ENCODE results near the gene SLC6A18. TPM values are rescaled to one million over a fixed set of nuclear protein-coding genes. Genes with fewer than 3 reads are reported as not detected.

Gene SLC6A18
- not detected for total RNA-seq

GRCh38 chr5:1225081-1225480, at the start of gene SLC6A18:
Gene SLC6A18 (plus strand): TSS chr5:1225381. CDS start chr5:1225478, 97 bp downstream.
- Histone ChIP-seq H3K36me3 (replicated peaks in 1 of 2; ENCODE audit: insufficient read depth in 1 of 2, low read depth in 2 of 2) (no peaks in the 10 kb centered on the region), H3K4me3 (no peak within 1 kb of the TSS), H3K27me3 (no peaks in the 10 kb centered on the region), H3K9me3 (no peaks in the 10 kb centered on the region), H3K4me1 (no peaks in the 10 kb centered on the region), H3K27ac (no peak within 1 kb of the TSS)
- TF ChIP-seq POLR2A (IDR thresholded peaks at IDR 0.05) (no peak), CTCF (IDR thresholded peaks at IDR 0.05) (no peak)
- intact Hi-C loops (cut with DNase I): no loop called here
- DNase-seq (no peak), ATAC-seq (no peak)
- 57 to 66% methylated on average over 9 to 11 of the region's 11 CpGs for WGBS, 2 donors

- TF ChIP-seq CTCF (IDR thresholded peaks at IDR 0.05): no peak
- no peak for TF ChIP-seq POLR2A (IDR thresholded peaks at IDR 0.05)
- ATAC-seq (no peak), DNase-seq (peak in 2 of 4 donors; percentile 1 to 4)
- no peaks in the 10 kb centered on the region for H3K27me3 ChIP-seq
- H3K36me3 ChIP-seq (replicated peaks in 1 of 2; ENCODE audit: insufficient read depth in 1 of 2, low read depth in 2 of 2): no peaks in the 10 kb centered on the region
- peaks cover 10% of the 10 kb centered on the region for H3K4me1 ChIP-seq
- H3K4me3 ChIP-seq: no peak overlapping the region
- WGBS, 2 donors: 92 to 93% methylated on average over 20 to 21 of the region's 26 CpGs
- intact Hi-C loops (cut with DNase I): loop anchor here (5.0 kb wide), 1 partner anchor 471 kb away; no protein-coding TSS in a partner anchor
- H3K27ac ChIP-seq: no peak overlapping the region
- H3K9me3 ChIP-seq: no peaks in the 10 kb centered on the region
Observed at GRCh38 chr5:1175801-1176472, 49.2 kb upstream of the SLC6A18 start.

- Histone ChIP-seq H3K9me3 (no peaks in the 10 kb centered on the region), H3K4me1 (peaks cover 18% of the 10 kb centered on the region), H3K36me3 (replicated peaks in 1 of 2; ENCODE audit: insufficient read depth in 1 of 2, low read depth in 2 of 2) (no peaks in the 10 kb centered on the region), H3K27ac (no peak overlapping the region), H3K4me3 (no peak overlapping the region), H3K27me3 (no peaks in the 10 kb centered on the region)
- TF ChIP-seq POLR2A (IDR thresholded peaks at IDR 0.05): no peak
- TF ChIP-seq CTCF (IDR thresholded peaks at IDR 0.05): no peak
- WGBS, 2 donors: 91 to 94% methylated on average over 28 to 39 of the region's 42 CpGs
- intact Hi-C loops (cut with DNase I): loop anchor here (5.0 kb wide), 1 partner anchor 471 kb away; no protein-coding TSS in a partner anchor
- ATAC-seq (no peak), DNase-seq (peak in 2 of 4 donors; percentile 3 to 6)
Observed at GRCh38 chr5:1176473-1177391, 48.4 kb upstream of the SLC6A18 start.

- H3K9me3 ChIP-seq: no peaks in the 10 kb centered on the region
- peak in 2 of 4 donors; percentile 1 to 5 for DNase-seq
- no peak overlapping the region for H3K27ac ChIP-seq
- no peaks in the 10 kb centered on the region for H3K36me3 ChIP-seq (replicated peaks in 1 of 2; ENCODE audit: insufficient read depth in 1 of 2, low read depth in 2 of 2)
- H3K4me1 ChIP-seq: peaks cover 31% of the 10 kb centered on the region
- intact Hi-C loops (cut with DNase I): loop anchor here (5.0 kb wide), 1 partner anchor 469 kb away; no protein-coding TSS in a partner anchor
- H3K27me3 ChIP-seq: no peaks in the 10 kb centered on the region
- no peak overlapping the region for H3K4me3 ChIP-seq
- TF ChIP-seq CTCF (IDR thresholded peaks at IDR 0.05) (no peak), POLR2A (IDR thresholded peaks at IDR 0.05) (no peak)
- ATAC-seq: no peak
- 93 to 94% methylated on average over 11 to 18 of the region's 30 CpGs for whole genome bisulfite sequencing, 2 donors
Observed at GRCh38 chr5:1177826-1178528, 47.2 kb upstream of the SLC6A18 start.
